HCT116 (cell line): ENCODE measurements around the gene SEC22C. TPM values are rescaled to one million over a fixed set of nuclear protein-coding genes. Genes with fewer than 3 reads are reported as not detected.

ENCODE experiments used
- ATAC-seq: fragments of 200-7000 bp; cut with Tn5 transposase; 2 replicates; pipeline ENCODE4 v1.9.1; 2020; ENCODE audit warnings: mild to moderate bottlenecking, moderate library complexity
- BruUV-seq: library from RNA; stranded (reverse); fragments of 400-500 nt; replicated peaks from 2 replicates; lab custom pipeline; 2021; lab: Mats Ljungman, UMichigan
- CTCF ChIA-PET: fragments of 300-600 bp; sonication (Branson Sonifier 250); formaldehyde crosslinking; loops from one replicate; lab custom pipeline; 2021; ENCODE audit warnings: antibody characterized with exemption; lab: Charles Lee
- POLR2A ChIA-PET: fragments of 300-600, 350-600 bp; sonication (Branson Sonifier 250); formaldehyde crosslinking; loops from one replicate; lab custom pipeline; 2021; ENCODE audit warnings: antibody characterized with exemption; lab: Charles Lee
- RAD21 ChIA-PET, 2 experiments: fragments of 300-600 bp; sonication (Branson Sonifier 250); formaldehyde crosslinking; loops; one replicate each; lab custom pipeline; 2023; ENCODE audit warnings: low total read pairs in 2 of 2; ENCODE audit not compliant: uncharacterized antibody in 2 of 2, unreplicated experiment in 2 of 2, low non-redundant PET in 1 of 2; lab: Charles Lee
- DNase-seq: peaks from one replicate; pipeline ENCODE4 v3.0.0-alpha.2; 2010; ENCODE audit warnings: low read depth, low spot score
- H2AFZ ChIP-seq: fragments of 200-600 bp; shearing (Covaris generic), sonication (generic); 2 replicates; pipeline ENCODE4 v1.6.1; 2017; ENCODE audit warnings: low read depth, mixed run types, mixed read lengths, antibody characterized with exemption, low read length; ENCODE audit not compliant: poor library complexity, severe bottlenecking
- H3K27ac ChIP-seq: 2 replicates; pipeline ENCODE4 v1.5.1; 2012; ENCODE audit warnings: low read depth, low read length
- H3K27me3 ChIP-seq: fragments of 200-600 bp; sonication (generic); 2 replicates; pipeline ENCODE4 v1.6.1; 2016; ENCODE audit warnings: mixed run types, low read length, mixed read lengths; ENCODE audit not compliant: insufficient read depth
- H3K36me3 ChIP-seq, 2 experiments: fragments of 200-500 bp in 1 of 2; fragments of 200-600 bp in 1 of 2; sonication (Bioruptor generic) in 1 of 2; sonication (generic) in 1 of 2; 2 replicates each; pipeline versions ENCODE4 v1.5.1 to v1.6.1; 2014 to 2016; ENCODE audit warnings: low read length in 2 of 2, inconsistent platforms in 1 of 2, mixed read lengths in 1 of 2, mixed run types in 1 of 2; ENCODE audit not compliant: insufficient read depth in 2 of 2, control insufficient read depth in 1 of 2
- H3K4me1 ChIP-seq, 2 experiments: fragments of 200-600 bp in 1 of 2; sonication (generic) in 1 of 2; 2 replicates each; pipeline versions ENCODE4 v1.5.1 to v1.6.1; 2012 to 2017; ENCODE audit warnings: low read length in 2 of 2, inconsistent platforms in 1 of 2, mild to moderate bottlenecking in 1 of 2, mixed read lengths in 1 of 2, mixed run types in 1 of 2, moderate library complexity in 1 of 2; ENCODE audit not compliant: insufficient read depth in 2 of 2, control insufficient read depth in 1 of 2
- H3K4me2 ChIP-seq: fragments of 200-600 bp; sonication (generic); 2 replicates; pipeline ENCODE4 v1.6.1; 2017; ENCODE audit warnings: mixed run types, low read length, mixed read lengths
- H3K4me3 ChIP-seq, 2 experiments: fragments of 200-600 bp in 1 of 2; sonication (generic) in 1 of 2; replicated peaks in 1 of 2; 2 replicates each; pipeline ENCODE4 v1.5.1; 2011 to 2016; ENCODE audit warnings: low read length in 2 of 2, control low read depth in 1 of 2, low read depth in 1 of 2, mild to moderate bottlenecking in 1 of 2, mixed read lengths in 1 of 2, mixed run types in 1 of 2
- H3K79me2 ChIP-seq: fragments of 200-600 bp; sonication (generic); 2 replicates; pipeline ENCODE4 v1.6.1; 2017; ENCODE audit warnings: mild to moderate bottlenecking, mixed run types, low read length, moderate library complexity, mixed read lengths; ENCODE audit not compliant: insufficient read depth
- H3K9ac ChIP-seq: fragments of 200-600 bp; sonication (generic); 2 replicates; pipeline ENCODE4 v1.6.1; 2016; ENCODE audit warnings: low read length, mixed read lengths
- H3K9me2 ChIP-seq: fragments of 200-600 bp; sonication (generic), shearing (Covaris generic); 2 replicates; pipeline ENCODE4 v1.6.1; 2017; ENCODE audit warnings: mixed run types, mild to moderate bottlenecking, moderate library complexity; ENCODE audit not compliant: insufficient read depth
- H3K9me3 ChIP-seq, 2 experiments: fragments of 200-500 bp in 1 of 2; fragments of 200-600 bp in 1 of 2; sonication (Bioruptor generic) in 1 of 2; sonication (generic) in 1 of 2; 2 replicates each; pipeline ENCODE4 v1.6.1; 2014 to 2017; ENCODE audit warnings: low read length in 2 of 2, mixed read lengths in 2 of 2, inconsistent platforms in 1 of 2, low read depth in 1 of 2, mild to moderate bottlenecking in 1 of 2, mixed run types in 1 of 2, moderate library complexity in 1 of 2; ENCODE audit not compliant: control insufficient read depth in 1 of 2, insufficient read depth in 1 of 2
- H4K20me1 ChIP-seq: fragments of 200-600 bp; sonication (generic), shearing (Covaris generic); 2 replicates; pipeline ENCODE4 v1.6.1; 2017; ENCODE audit warnings: mixed run types, mild to moderate bottlenecking, moderate library complexity; ENCODE audit not compliant: insufficient read depth
- CBX3 ChIP-seq: IDR thresholded peaks from 2 replicates; pipeline ENCODE4 v1.6.1; 2012; ENCODE audit warnings: low read depth
- CEBPB ChIP-seq: IDR thresholded peaks from 2 replicates; pipeline ENCODE4 v1.6.1; 2012; ENCODE audit warnings: low read depth
- EZH2phosphoT487 ChIP-seq: fragments of 200-600 bp; IDR thresholded peaks from 2 replicates; pipeline ENCODE4 v1.6.1; 2018; ENCODE audit warnings: antibody characterized with exemption, borderline replicate concordance
- FOSL1 ChIP-seq: IDR thresholded peaks from 2 replicates; pipeline ENCODE4 v1.6.1; 2012; ENCODE audit warnings: low read depth
- JUND ChIP-seq: IDR thresholded peaks from 2 replicates; pipeline ENCODE4 v1.6.1; 2012
- RAD21 ChIP-seq: IDR thresholded peaks from 2 replicates; pipeline ENCODE4 v1.6.1; 2012; ENCODE audit warnings: low read depth, mild to moderate bottlenecking
- SIN3A ChIP-seq: IDR thresholded peaks from 2 replicates; pipeline ENCODE4 v1.6.1; 2012; ENCODE audit warnings: low read depth
- SP1 ChIP-seq: IDR thresholded peaks from 2 replicates; pipeline ENCODE4 v1.6.1; 2012; ENCODE audit warnings: low read depth
- TCF7L2 ChIP-seq: IDR thresholded peaks from 2 replicates; pipeline ENCODE4 v1.7.0; 2011; ENCODE audit warnings: borderline replicate concordance, inconsistent platforms; ENCODE audit not compliant: insufficient read depth, insufficient read length; ENCODE audit errors: extremely low read depth
- YY1 ChIP-seq: IDR thresholded peaks from 2 replicates; pipeline ENCODE4 v1.6.1; 2011; ENCODE audit warnings: low read length, low read depth, moderate library complexity, mild to moderate bottlenecking; ENCODE audit not compliant: insufficient replicate concordance; ENCODE audit errors: extremely low read depth
- ZFX ChIP-seq: fragments of 450-650 bp; IDR thresholded peaks from 2 replicates; pipeline ENCODE4 v1.6.1; 2017
- ZNF274 ChIP-seq: fragments of 200-500 bp; sonication (Bioruptor generic); IDR thresholded peaks from 2 replicates; pipeline ENCODE4 v1.6.1; 2014; ENCODE audit warnings: mild to moderate bottlenecking, low read depth, low read length, inconsistent platforms
- intact Hi-C: fragments of 100-400 bp; cut with micrococcal nuclease; formaldehyde crosslinking; loops from 2 replicates; pipeline ENCODE4 v1.10.0; 2022
- total RNA-seq: library from RNA; stranded (reverse); gene quantifications from one replicate; pipeline ENCODE4 v1.2.1, GENCODE V29; 2021; ENCODE audit not compliant: unreplicated experiment
- TF ChIP-seq, protein P1 (sequence below): IDR thresholded peaks from 2 replicates; pipeline ENCODE4 v1.6.1; 2012
- TF ChIP-seq, protein P2 (sequence below): IDR thresholded peaks from 2 replicates; pipeline ENCODE4 v1.6.1; 2012; ENCODE audit warnings: low read depth
- TF ChIP-seq, protein P3 (sequence below): IDR thresholded peaks from 2 replicates; pipeline ENCODE4 v1.6.1; 2011; ENCODE audit warnings: mild to moderate bottlenecking, low read length, moderate library complexity; ENCODE audit not compliant: insufficient replicate concordance; ENCODE audit errors: extremely low read depth

The SEC22C gene
- total RNA-seq, 1 experiment from 2014 or later = 43.4 TPM

DNA sequence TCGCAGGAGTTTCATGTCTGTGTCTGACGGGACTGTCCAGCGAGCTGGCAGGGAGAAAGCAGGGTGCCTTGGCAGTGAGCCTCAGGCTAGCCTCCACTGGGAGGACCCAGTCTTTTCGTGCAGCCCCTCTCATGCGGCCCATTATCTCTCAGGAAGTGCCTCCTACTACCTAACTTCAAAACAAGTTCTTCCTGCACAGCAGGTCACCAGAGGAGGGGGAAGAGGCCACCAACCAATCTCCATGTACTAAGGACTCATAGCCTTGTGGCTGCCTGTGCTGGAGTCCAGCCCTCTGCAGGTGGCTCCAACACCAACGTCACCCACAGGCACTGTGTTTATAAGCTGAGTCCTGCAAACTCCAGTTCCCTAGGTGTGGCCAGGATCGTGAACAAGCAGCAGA lies 74.5 kb downstream of the SEC22C start:
- CTCF ChIA-PET = no interaction called here
- DNase-seq = no peak
- BruUV-seq = no TSS peak

DNA sequence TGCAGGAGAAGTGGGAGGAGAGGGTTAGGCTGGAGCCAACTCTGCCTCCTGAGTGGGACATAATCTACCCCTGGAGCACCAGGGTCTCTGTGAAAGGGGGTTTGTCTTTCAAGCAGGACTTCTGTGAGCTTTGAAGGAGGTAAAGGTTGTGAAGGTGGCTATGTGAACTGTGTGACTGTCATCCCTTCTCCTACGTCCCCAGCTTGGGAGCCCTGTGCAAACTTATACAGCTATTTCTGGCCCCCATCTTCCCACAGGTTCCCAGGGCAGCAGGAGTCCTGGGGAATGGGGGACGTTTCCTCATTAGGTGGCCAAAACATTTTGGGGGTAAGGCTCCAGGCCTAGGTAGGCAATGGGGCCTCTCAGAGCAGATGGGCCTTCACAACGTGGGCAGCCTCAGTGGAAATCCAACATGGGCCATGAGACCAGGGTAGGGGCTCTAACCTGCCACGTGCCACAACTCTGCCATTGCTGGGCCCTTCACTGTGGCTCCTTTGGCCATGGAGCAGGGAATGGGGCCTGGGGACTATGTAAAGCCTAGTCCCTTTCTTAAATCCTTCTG lies 75.8 kb downstream of the SEC22C start:
- no peak overlapping the region for H3K9ac ChIP-seq
- H3K9me3 ChIP-seq = no peaks in the 10 kb centered on the region
- ATAC-seq = no peak
- BruUV-seq = no TSS peak
- no peaks in the 10 kb centered on the region for H3K9me2 ChIP-seq
- POLR2A ChIA-PET = no interaction called here
- H3K27me3 ChIP-seq = no peaks in the 10 kb centered on the region
- no peak overlapping the region for H3K4me3 ChIP-seq
- no peaks in the 10 kb centered on the region for H3K36me3 ChIP-seq
- H3K27ac ChIP-seq = no peak overlapping the region
- RAD21 ChIA-PET = no interaction called here
- H3K4me2 ChIP-seq = no peak overlapping the region
- H2AFZ ChIP-seq = no peak overlapping the region
- H3K79me2 ChIP-seq = no peaks in the 10 kb centered on the region
- intact Hi-C loops = no loop called here
- peaks cover 15 to 44% of the 10 kb centered on the region in 2 experiments for H3K4me1 ChIP-seq
- DNase-seq = no peak
- H4K20me1 ChIP-seq = no peaks in the 10 kb centered on the region
- CTCF ChIA-PET = no interaction called here
- no peak for TF ChIP-seq YY1
- no peak for TF ChIP-seq TCF7L2
- TF ChIP-seq, protein P1, sequence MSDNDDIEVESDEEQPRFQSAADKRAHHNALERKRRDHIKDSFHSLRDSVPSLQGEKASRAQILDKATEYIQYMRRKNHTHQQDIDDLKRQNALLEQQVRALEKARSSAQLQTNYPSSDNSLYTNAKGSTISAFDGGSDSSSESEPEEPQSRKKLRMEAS = no peak
- no peak for TF ChIP-seq RAD21
- TF ChIP-seq ZNF274 = no peak
- TF ChIP-seq SP1 = no peak
- no peak for TF ChIP-seq SIN3A
- TF ChIP-seq FOSL1 = no peak
- no peak for TF ChIP-seq JUND
- TF ChIP-seq ZFX = no peak
- TF ChIP-seq, protein P2, sequence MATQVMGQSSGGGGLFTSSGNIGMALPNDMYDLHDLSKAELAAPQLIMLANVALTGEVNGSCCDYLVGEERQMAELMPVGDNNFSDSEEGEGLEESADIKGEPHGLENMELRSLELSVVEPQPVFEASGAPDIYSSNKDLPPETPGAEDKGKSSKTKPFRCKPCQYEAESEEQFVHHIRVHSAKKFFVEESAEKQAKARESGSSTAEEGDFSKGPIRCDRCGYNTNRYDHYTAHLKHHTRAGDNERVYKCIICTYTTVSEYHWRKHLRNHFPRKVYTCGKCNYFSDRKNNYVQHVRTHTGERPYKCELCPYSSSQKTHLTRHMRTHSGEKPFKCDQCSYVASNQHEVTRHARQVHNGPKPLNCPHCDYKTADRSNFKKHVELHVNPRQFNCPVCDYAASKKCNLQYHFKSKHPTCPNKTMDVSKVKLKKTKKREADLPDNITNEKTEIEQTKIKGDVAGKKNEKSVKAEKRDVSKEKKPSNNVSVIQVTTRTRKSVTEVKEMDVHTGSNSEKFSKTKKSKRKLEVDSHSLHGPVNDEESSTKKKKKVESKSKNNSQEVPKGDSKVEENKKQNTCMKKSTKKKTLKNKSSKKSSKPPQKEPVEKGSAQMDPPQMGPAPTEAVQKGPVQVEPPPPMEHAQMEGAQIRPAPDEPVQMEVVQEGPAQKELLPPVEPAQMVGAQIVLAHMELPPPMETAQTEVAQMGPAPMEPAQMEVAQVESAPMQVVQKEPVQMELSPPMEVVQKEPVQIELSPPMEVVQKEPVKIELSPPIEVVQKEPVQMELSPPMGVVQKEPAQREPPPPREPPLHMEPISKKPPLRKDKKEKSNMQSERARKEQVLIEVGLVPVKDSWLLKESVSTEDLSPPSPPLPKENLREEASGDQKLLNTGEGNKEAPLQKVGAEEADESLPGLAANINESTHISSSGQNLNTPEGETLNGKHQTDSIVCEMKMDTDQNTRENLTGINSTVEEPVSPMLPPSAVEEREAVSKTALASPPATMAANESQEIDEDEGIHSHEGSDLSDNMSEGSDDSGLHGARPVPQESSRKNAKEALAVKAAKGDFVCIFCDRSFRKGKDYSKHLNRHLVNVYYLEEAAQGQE = no peak
- no peak for TF ChIP-seq EZH2phosphoT487

More for the DNA sequence above, 74.5 kb downstream of the SEC22C start:
- no peak overlapping the region for H3K27ac ChIP-seq
- no peak overlapping the region for H3K9ac ChIP-seq
- H3K9me2 ChIP-seq = no peaks in the 10 kb centered on the region
- RAD21 ChIA-PET = no interaction called here
- TF ChIP-seq CBX3 = no peak
- no peak for TF ChIP-seq RAD21
- TF ChIP-seq EZH2phosphoT487 = no peak
- TF ChIP-seq, protein P3, sequence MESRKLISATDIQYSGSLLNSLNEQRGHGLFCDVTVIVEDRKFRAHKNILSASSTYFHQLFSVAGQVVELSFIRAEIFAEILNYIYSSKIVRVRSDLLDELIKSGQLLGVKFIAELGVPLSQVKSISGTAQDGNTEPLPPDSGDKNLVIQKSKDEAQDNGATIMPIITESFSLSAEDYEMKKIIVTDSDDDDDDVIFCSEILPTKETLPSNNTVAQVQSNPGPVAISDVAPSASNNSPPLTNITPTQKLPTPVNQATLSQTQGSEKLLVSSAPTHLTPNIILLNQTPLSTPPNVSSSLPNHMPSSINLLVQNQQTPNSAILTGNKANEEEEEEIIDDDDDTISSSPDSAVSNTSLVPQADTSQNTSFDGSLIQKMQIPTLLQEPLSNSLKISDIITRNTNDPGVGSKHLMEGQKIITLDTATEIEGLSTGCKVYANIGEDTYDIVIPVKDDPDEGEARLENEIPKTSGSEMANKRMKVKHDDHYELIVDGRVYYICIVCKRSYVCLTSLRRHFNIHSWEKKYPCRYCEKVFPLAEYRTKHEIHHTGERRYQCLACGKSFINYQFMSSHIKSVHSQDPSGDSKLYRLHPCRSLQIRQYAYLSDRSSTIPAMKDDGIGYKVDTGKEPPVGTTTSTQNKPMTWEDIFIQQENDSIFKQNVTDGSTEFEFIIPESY = no peak
- no peak for TF ChIP-seq CEBPB
- H3K4me3 ChIP-seq = no peak overlapping the region
- H3K4me1 ChIP-seq = peaks cover 13 to 34% of the 10 kb centered on the region in 2 experiments
- no peaks in the 10 kb centered on the region for H3K79me2 ChIP-seq
- H3K9me3 ChIP-seq = no peaks in the 10 kb centered on the region
- ATAC-seq = peak; percentile 31
- H2AFZ ChIP-seq = no peak overlapping the region
- POLR2A ChIA-PET = no interaction called here
- no peaks in the 10 kb centered on the region for H3K36me3 ChIP-seq
- H3K27me3 ChIP-seq = no peaks in the 10 kb centered on the region
- intact Hi-C loops = no loop called here
- peak overlapping the region; percentile 8; the same call in 1 of the 2 replicates for H3K4me2 ChIP-seq
- no peaks in the 10 kb centered on the region for H4K20me1 ChIP-seq
